Erythroblast (primary cell): ENCODE data around the gene ATP5PF.
"Not testable (repeated sequence)": the region's sequence is repeated elsewhere in the genome, so short reads cannot be mapped to it uniquely, and the experiment has no call there.

Experiments
- DNase-seq, 2 experiments: peaks; one replicate each; lab custom pipeline; 2025; lab: John Stamatoyannopoulos, UW
- GATA1 ChIP-seq: IDR thresholded peaks from 2 replicates; pipeline ENCODE4 v1.6.1; 2011; ENCODE audit warnings: low read depth, mild to moderate bottlenecking, control low read depth, low read length, moderate library complexity
- POLR2A ChIP-seq: IDR thresholded peaks from 2 replicates; pipeline ENCODE4 v1.6.1; 2011; ENCODE audit warnings: mild to moderate bottlenecking, low read length

The ATP5PF gene

GRCh38 chr21:25734904-25735645 is at the start of gene ATP5PF, which contains the start of gene GABPA:
ATP5PF (minus strand) TSS chr21:25734904; CDS start chr21:25729794, 5,110 bp downstream.
GABPA (plus strand) TSS chr21:25734972; CDS start chr21:25741599, 6,627 bp downstream.
- TF ChIP-seq GATA1 (no peak), POLR2A (peak; percentile 77)
- DNase-seq, result peak; percentile 98 to 99

DNA sequence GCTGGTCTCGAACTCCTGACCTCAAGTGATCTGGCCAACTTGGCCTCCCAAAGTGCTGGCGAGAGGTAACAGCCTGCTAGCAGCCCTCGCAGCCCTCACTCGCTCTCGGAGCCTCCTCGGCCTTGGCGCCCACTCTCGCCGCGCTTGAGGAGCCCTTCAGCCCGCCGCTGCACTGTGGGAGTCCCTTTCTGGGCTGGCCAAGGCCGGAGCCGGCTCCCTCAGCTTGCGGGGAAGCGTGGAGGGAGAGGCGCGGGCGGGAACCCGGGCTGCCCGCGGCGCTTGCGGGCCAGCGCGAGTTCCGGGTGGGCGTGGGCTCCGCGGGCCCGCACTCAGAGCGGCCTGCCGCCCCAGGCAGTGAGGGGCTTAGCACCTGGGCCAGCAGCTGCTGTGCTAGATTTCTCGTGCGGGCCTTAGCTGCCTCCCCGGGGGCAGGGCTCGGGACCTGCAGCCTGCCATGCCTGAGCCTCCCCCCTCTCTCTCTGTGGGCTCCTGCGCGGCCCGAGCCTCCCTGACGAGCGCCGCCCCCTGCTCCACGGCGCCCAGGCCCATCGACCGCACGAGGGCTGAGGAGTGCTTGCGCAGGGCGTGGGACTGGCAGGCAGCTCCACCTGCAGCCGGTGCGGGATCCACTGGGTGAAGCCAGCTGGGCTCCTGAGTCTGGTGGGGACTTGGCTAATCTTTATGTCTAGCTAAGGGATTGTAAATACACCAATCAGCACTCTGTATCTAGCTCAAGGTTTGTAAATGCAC is 43.6 kb upstream of the ATP5PF start:
- DNase-seq, result not testable (repeated sequence)

DNA sequence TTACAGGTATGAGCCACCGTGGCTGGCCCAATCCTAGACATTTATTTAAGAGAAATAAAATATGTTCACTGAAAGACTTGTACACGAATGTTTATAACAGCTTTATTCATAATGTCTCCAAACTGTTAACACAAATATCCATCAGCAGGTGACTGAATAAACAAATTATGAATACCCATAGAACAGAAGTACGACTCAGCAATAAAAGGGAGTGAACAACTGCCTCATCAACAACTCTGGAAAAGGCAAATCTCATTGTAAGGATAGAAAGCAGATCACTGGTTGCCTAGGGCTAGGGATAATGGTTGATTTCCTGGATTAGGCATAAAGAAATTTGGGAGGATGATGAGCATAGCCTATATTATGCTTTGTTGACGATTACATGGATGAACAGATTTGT is 41.7 kb upstream of the ATP5PF start:
- no peak for DNase-seq
- TF ChIP-seq GATA1 (no peak), POLR2A (no peak)

DNA sequence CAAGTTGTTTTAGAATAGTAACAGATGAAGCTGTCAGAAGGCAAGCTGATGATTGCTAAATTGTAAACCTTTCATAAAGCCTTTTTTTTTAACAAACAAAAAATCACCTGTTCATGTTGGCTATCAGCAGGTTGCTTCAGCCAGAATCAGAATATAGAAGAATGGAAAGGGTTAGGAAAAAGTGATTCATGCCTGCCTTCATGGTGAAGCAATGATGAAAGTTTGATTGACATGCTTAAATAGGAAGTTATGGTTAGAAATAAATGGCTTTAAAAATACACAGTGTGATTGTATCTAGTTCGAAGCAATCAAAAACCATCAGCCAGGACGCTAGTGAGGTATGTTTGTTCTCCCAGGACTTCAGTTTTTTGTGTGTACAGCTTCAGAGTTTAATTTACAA is 38.0 kb upstream of the ATP5PF start:
- TF ChIP-seq POLR2A, result no peak
- no peak for TF ChIP-seq GATA1
- no peak for DNase-seq

DNA sequence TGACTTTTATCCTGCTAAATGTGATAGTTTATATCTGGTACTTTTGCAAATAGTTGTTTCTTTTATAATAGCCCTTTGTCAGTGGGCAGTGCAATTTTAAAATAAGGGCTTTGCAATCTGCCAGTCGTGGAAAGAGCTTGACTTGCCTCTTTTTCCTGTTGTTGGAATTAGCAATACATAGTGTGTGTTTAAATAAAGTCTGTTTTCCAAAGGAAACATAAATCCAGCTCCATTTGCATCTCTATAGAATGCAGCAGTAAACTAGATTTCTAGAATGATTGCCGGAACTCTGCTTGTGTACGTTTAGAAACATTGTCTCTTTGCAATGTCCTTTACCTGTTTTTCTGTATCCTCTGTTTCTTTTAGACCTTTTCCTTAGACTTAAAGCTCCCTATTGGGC is 33.2 kb upstream of the ATP5PF start:
- TF ChIP-seq GATA1 (no peak), POLR2A (no peak)
- no peak for DNase-seq

DNA sequence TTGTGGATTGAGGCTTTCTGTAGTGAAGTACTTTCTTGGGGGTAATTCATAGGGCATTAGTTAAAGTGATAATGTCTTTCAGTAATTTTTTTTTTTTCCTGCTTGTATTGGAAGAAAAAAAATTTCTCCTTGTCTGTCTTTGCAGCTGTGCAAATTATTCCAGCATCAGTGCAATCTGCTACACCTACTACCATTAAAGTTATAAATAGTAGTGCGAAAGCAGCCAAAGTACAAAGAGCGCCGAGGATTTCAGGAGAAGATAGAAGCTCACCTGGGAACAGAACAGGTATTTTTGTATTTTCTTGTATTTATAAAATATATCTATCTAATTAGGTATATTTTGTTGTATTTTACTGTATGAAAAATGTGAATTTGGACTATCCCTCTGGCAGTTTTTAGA is 29.4 kb upstream of the ATP5PF start:
- TF ChIP-seq POLR2A (no peak), GATA1 (no peak)
- no peak for DNase-seq

- TF ChIP-seq GATA1 (no peak), POLR2A (no peak)
- no peak for DNase-seq
Observed at GRCh38 chr21:25760677-25761076, 26.0 kb upstream of the ATP5PF start.

DNA sequence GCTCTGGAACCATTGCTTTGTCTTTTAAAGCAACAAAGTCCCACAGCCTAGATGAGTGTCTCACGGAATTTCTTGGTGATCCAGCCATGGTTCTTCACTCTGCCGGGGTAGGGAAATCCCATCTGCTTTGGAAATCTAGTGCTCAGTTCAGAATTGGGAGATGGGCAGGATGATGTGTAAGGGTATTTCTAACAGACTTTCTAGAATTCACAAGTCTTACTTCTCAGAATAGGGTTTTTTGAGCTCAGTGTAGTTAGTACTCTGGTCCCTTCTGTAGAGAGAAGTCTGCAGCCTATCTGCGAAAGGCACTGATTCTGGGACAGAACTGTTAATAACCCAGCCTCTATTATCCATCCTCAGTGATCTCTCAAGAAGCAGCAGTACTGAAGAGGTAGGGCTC is 25.4 kb upstream of the ATP5PF start:
- DNase-seq, result no peak
- TF ChIP-seq POLR2A, result no peak
- TF ChIP-seq GATA1, result no peak

- no peak for DNase-seq
- no peak for TF ChIP-seq GATA1
- no peak for TF ChIP-seq POLR2A
Observed at GRCh38 chr21:25759573-25759972, 24.9 kb upstream of the ATP5PF start.

DNA sequence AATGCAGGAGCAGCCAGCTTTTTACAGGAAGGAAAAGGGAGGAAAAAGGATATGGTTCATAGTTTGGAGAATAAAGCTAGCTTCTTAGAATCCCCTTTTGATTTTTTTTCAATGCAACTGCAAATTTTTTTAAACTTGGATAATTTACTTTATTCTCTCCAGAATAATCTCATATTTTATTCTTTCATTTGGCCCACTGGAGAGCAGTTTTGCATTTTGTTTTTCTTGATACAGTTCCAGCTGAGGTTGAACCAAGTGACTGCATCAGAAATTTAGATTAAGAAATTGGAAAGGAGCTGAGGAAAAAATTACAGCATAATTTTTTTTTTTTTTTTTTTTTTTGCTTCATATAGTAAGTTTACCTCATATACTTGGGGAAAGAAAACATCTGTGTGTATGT is 22.8 kb upstream of the ATP5PF start:
- DNase-seq, result no peak
- TF ChIP-seq GATA1, result no peak
- no peak for TF ChIP-seq POLR2A

DNA sequence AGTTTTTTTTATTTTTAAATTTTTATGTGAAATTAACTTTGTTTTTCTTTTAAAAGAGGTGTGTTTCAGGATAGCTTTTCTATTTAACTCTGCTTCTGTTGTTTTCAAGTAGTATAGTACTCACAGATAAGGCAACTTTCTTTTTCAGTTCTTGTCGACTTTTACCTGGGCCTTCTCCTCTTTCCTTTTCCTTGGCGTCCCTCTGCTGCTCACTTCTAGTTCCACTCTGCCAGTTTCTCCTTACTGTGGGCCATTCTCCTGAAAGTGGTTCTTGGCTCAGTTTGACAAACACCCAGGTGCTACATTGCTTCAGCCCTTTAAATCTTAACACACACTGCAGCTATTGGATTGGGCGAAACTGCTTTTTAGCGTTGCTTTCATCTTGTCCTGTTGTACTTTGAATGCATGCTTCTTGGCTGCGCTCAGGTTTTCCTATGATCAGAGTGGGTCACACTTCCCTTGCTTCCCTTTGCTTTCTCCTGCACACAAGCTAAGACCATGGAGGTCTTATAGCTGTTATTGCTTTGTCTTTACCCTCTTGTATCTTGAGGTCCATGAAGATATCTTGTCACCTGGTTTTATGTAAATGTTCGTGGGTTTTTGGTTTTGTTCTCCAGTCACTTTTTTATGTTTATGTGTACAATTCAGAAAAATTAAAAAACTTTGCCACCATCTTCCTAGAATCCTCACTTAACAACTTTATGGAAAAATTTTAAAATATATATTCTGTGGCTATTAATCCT is 21.7 kb upstream of the ATP5PF start:
- no peak for DNase-seq
- TF ChIP-seq POLR2A, result no peak
- TF ChIP-seq GATA1, result no peak

GRCh38 chr21:25752416-25752815 is 17.7 kb upstream of the ATP5PF start:
- DNase-seq, result no peak
- TF ChIP-seq POLR2A (no peak), GATA1 (no peak)

GRCh38 chr21:25750085-25750484 is 15.4 kb upstream of the ATP5PF start:
- TF ChIP-seq POLR2A (no peak), GATA1 (no peak)
- DNase-seq, result no peak

DNA sequence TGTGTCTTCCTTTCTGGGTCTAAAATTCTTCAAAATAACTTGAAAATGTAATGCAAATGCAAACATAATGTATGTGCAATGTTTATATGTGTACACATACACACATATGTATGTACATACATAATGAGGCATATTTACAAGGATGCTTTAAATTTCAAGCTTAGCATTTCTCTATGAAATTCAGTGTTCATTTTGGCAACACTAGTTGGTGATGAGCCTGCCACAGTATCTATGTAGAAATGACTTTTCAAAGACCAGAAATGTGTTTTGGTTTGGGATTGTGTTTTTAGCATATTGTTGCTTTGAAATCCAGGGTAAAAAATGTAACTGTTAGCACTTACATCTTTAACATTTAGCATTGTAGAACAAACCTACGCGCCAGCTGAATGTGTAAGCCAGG is 10.2 kb upstream of the ATP5PF start:
- no peak for DNase-seq
- TF ChIP-seq POLR2A (no peak), GATA1 (no peak)

GRCh38 chr21:25742900-25743299 is 8.2 kb upstream of the ATP5PF start:
- TF ChIP-seq POLR2A (no peak), GATA1 (no peak)
- DNase-seq, result no peak
